HEK293T (cell line): ENCODE results near the gene EDC3.

Experiments used
- BHLHE40 ChIP-seq: fragments of 450-650 bp; IDR thresholded peaks from 2 replicates; pipeline ENCODE4 v1.6.1; 2016; ENCODE audit warnings: mild to moderate bottlenecking, moderate library complexity, borderline replicate concordance
- CTBP1 ChIP-seq: fragments of 450-650 bp; IDR thresholded peaks from 2 replicates; pipeline ENCODE4 v1.6.1; 2016; ENCODE audit warnings: borderline replicate concordance
- ELF4 ChIP-seq: fragments of 450-650 bp; IDR thresholded peaks from 2 replicates; pipeline ENCODE4 v1.6.1; 2017; ENCODE audit warnings: antibody characterized with exemption
- FOXA1 ChIP-seq: fragments of 450-650 bp; IDR thresholded peaks from 2 replicates; pipeline ENCODE4 v1.6.1; 2016; ENCODE audit warnings: mild to moderate bottlenecking
- FOXK2 ChIP-seq: fragments of 450-650 bp; IDR thresholded peaks from 2 replicates; pipeline ENCODE4 v1.6.1; 2016; ENCODE audit warnings: mild to moderate bottlenecking
- FOXM1 ChIP-seq: fragments of 450-650 bp; IDR thresholded peaks from 2 replicates; pipeline ENCODE4 v1.6.1; 2017; ENCODE audit warnings: mild to moderate bottlenecking, borderline replicate concordance
- LEF1 ChIP-seq: fragments of 450-650 bp; IDR thresholded peaks from 2 replicates; pipeline ENCODE4 v1.6.1; 2017; ENCODE audit warnings: mild to moderate bottlenecking, borderline replicate concordance
- NFRKB ChIP-seq: fragments of 450-650 bp; IDR thresholded peaks from 2 replicates; pipeline ENCODE4 v1.6.1; 2016; ENCODE audit warnings: mild to moderate bottlenecking, moderate library complexity
- SP1 ChIP-seq: fragments of 450-650 bp; IDR thresholded peaks from 2 replicates; pipeline ENCODE4 v1.6.1; 2017
- SUZ12 ChIP-seq: fragments of 450-650 bp; IDR thresholded peaks from 2 replicates; pipeline ENCODE4 v1.6.1; 2016; ENCODE audit warnings: mild to moderate bottlenecking
- TARDBP ChIP-seq: fragments of 450-650 bp; IDR thresholded peaks from 2 replicates; pipeline ENCODE4 v1.6.1; 2016
- ZNF384 ChIP-seq: fragments of 450-650 bp; IDR thresholded peaks from 2 replicates; pipeline ENCODE4 v1.6.1; 2016
- TF ChIP-seq, protein P1 (sequence below): fragments of 450-650 bp; IDR thresholded peaks from 2 replicates; pipeline ENCODE4 v1.6.1; 2016

DNA sequence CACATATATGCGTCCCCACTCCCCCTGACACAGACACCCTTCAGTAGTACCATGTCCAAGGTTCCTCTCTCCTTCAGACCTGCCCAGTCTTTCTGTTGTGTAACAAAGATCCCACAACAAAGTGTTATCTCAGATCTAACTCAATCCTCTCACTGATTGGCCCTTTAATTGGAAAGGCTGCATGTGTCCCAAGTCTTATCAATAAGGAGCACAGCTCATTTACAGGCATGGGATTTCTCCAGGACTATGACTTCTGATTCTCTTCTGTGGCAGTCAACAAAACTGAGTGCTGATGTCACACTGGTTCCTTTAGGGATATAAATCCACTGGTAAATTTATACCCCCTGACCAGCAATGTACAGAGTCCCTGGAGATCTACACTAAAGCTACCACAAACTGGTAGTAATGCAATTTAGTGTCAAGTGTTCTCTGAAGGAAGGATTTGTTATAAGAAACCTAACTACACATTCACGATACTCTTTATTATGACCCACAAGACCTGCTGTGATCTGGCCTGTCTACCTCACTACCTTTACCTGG lies 52.1 kb downstream of the EDC3 start:
- TF ChIP-seq BHLHE40 (no peak), SUZ12 (no peak), CTBP1 (no peak), TARDBP (no peak), SP1 (no peak), FOXA1 (no peak), ELF4 (no peak), FOXK2 (no peak), FOXM1 (no peak), ZNF384 (no peak), NFRKB (no peak), LEF1 (no peak)
- TF ChIP-seq, protein P1, sequence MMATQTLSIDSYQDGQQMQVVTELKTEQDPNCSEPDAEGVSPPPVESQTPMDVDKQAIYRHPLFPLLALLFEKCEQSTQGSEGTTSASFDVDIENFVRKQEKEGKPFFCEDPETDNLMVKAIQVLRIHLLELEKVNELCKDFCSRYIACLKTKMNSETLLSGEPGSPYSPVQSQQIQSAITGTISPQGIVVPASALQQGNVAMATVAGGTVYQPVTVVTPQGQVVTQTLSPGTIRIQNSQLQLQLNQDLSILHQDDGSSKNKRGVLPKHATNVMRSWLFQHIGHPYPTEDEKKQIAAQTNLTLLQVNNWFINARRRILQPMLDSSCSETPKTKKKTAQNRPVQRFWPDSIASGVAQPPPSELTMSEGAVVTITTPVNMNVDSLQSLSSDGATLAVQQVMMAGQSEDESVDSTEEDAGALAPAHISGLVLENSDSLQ: no peak
